HG03342 (cell line): ENCODE data around the gene COX10.

Experiments
- ATAC-seq: cut with Tn5 transposase; IDR thresholded peaks from one replicate; pipeline ENCODE4 v1.9.1; 2021; ENCODE audit warnings: mild to moderate bottlenecking, moderate library complexity; ENCODE audit not compliant: unreplicated experiment

The COX10 gene

GRCh38 chr17:14068542-14069250 lies 608 bp upstream of the COX10 start:
- ATAC-seq, result no peak

GRCh38 chr17:14070344-14070984 lies 1.2 kb downstream of the COX10 start:
- ATAC-seq, result no peak

GRCh38 chr17:14072881-14073280 lies 3.6 kb downstream of the COX10 start:
- no peak for ATAC-seq

- no peak for ATAC-seq
Observed at GRCh38 chr17:14078027-14078426, 8.7 kb downstream of the COX10 start.

GRCh38 chr17:14080847-14081251 lies 11.5 kb downstream of the COX10 start:
- no peak for ATAC-seq

GRCh38 chr17:14082848-14083247 lies 13.5 kb downstream of the COX10 start:
- ATAC-seq, result no peak

- ATAC-seq, result no peak
Observed at GRCh38 chr17:14084955-14085354, 15.7 kb downstream of the COX10 start.

GRCh38 chr17:14086189-14086588 lies 16.9 kb downstream of the COX10 start:
- no peak for ATAC-seq

- ATAC-seq, result no peak
Observed at GRCh38 chr17:14089179-14089578, 19.9 kb downstream of the COX10 start.

GRCh38 chr17:14091367-14091766 lies 22.1 kb downstream of the COX10 start:
- no peak for ATAC-seq

- no peak for ATAC-seq
Observed at GRCh38 chr17:14092808-14093207, 23.5 kb downstream of the COX10 start.

- ATAC-seq, result no peak
Observed at GRCh38 chr17:14094676-14095601, 25.6 kb downstream of the COX10 start.

GRCh38 chr17:14095631-14096030 lies 26.3 kb downstream of the COX10 start:
- ATAC-seq, result no peak

- ATAC-seq, result no peak
Observed at GRCh38 chr17:14098246-14098645, 28.9 kb downstream of the COX10 start.

GRCh38 chr17:14101976-14102375 lies 32.7 kb downstream of the COX10 start:
- ATAC-seq, result no peak

- no peak for ATAC-seq
Observed at GRCh38 chr17:14103836-14104235, 34.5 kb downstream of the COX10 start.

GRCh38 chr17:14104734-14105133 lies 35.4 kb downstream of the COX10 start:
- no peak for ATAC-seq

- no peak for ATAC-seq
Observed at GRCh38 chr17:14107889-14108288, 38.6 kb downstream of the COX10 start.

GRCh38 chr17:14112407-14112806 lies 43.1 kb downstream of the COX10 start:
- no peak for ATAC-seq

GRCh38 chr17:14113137-14113536 lies 43.8 kb downstream of the COX10 start:
- ATAC-seq, result no peak

GRCh38 chr17:14116263-14117024 lies 47.1 kb downstream of the COX10 start:
- no peak for ATAC-seq
